Measurements from ENCODE around the gene ARSJ. TPM values are rescaled to one million over a fixed set of nuclear protein-coding genes. Genes with fewer than 3 reads are reported as not detected.

The ARSJ gene
- total RNA-seq, 1 donor from 2014 or later, result not detected

DNA sequence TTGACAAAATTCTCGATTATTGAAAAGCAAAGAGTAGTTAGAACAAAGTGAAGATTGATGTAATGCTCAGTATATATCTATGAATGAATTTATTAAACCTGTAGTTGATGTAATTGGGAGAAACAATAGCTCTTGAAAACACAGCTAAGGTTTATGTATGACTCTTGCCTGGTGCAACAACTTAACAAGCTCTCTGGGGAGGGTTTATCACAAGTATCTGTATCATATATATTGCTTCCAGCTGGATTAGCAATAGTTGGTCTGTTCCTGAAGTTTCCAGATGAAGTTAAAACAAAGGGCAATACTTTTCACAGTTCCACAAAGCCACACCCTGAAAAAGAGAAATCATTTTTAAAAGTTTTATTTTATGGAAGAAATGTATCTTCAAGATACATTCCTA lies 91.4 kb downstream of the ARSJ start:
- Mint-ChIP-seq H3K9me3 (no peaks in the 10 kb centered on the region), H3K4me3 (no peak overlapping the region), H3K27me3 (peaks cover 3% of the 10 kb centered on the region), H3K27ac (no peak overlapping the region), H3K4me1 (no peaks in the 10 kb centered on the region), H3K36me3 (ENCODE audit: low read depth) (no peaks in the 10 kb centered on the region)
- ChIA-PET POLR2A (interaction anchor here (0.6 kb wide), 1 partner anchor 14 kb away, joined by 3 read pairs; no protein-coding TSS in a partner anchor), CTCF (no interaction called here)
- TF ChIP-seq, protein P1, sequence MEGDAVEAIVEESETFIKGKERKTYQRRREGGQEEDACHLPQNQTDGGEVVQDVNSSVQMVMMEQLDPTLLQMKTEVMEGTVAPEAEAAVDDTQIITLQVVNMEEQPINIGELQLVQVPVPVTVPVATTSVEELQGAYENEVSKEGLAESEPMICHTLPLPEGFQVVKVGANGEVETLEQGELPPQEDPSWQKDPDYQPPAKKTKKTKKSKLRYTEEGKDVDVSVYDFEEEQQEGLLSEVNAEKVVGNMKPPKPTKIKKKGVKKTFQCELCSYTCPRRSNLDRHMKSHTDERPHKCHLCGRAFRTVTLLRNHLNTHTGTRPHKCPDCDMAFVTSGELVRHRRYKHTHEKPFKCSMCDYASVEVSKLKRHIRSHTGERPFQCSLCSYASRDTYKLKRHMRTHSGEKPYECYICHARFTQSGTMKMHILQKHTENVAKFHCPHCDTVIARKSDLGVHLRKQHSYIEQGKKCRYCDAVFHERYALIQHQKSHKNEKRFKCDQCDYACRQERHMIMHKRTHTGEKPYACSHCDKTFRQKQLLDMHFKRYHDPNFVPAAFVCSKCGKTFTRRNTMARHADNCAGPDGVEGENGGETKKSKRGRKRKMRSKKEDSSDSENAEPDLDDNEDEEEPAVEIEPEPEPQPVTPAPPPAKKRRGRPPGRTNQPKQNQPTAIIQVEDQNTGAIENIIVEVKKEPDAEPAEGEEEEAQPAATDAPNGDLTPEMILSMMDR (IDR thresholded peaks at IDR 0.05), result no peak
- DNase-seq (no peak), ATAC-seq (ENCODE audit: low read depth) (no peak)
- intact Hi-C loops (cut with micrococcal nuclease), result no loop called here

DNA sequence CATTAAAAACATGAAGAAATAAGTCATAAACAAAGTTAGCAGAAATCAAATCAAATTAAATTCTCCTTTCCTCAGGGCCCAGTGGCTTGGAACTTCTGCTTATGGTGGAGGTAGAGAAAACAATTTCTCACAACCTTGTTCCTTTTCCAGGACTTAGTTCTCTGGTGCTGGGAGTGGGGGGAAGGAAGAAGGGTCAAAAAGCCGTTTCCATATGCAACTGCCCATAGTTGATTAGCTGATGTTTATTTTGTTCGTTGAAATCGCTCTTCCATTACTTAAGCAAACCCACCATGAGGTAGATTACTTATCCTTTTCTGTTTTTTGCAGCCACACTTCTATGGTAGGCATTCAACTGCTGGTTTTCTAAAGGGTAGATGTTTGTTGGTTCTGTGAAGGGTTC lies 94.2 kb downstream of the ARSJ start:
- TF ChIP-seq, protein P1 (IDR thresholded peaks at IDR 0.05), result no peak
- no peaks in the 10 kb centered on the region for H3K4me1 Mint-ChIP-seq
- intact Hi-C loops (cut with micrococcal nuclease), result no loop called here
- H3K9me3 Mint-ChIP-seq, result no peaks in the 10 kb centered on the region
- ATAC-seq (ENCODE audit: low read depth) (no peak), DNase-seq (no peak)
- no peak overlapping the region for H3K4me3 Mint-ChIP-seq
- no peak overlapping the region for H3K27ac Mint-ChIP-seq
- H3K36me3 Mint-ChIP-seq (ENCODE audit: low read depth), result no peaks in the 10 kb centered on the region
- CTCF ChIA-PET, result no interaction called here
- POLR2A ChIA-PET, result no interaction called here
- peaks cover 3% of the 10 kb centered on the region for H3K27me3 Mint-ChIP-seq

DNA sequence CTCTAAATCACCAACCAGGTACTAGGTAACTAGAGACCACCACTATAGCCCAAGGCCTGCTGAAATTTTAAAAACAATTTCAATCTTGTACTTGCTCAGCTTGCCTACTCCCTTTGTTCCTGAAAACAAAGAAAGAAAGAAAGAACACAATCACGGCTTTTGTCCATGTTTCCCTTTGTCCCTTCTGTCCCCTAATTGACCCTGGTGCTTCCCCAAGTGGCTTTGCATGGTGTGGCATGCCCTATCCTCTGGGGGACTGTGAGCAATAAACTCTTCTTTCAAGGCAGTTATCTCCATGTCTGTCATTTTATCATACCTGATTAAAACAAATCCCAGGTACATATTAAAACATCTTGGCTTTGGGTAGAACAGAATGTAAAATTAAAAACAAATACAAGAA lies 94.8 kb downstream of the ARSJ start:
- Mint-ChIP-seq H3K27me3 (peaks cover 3% of the 10 kb centered on the region), H3K4me1 (no peaks in the 10 kb centered on the region), H3K36me3 (ENCODE audit: low read depth) (no peaks in the 10 kb centered on the region), H3K9me3 (no peaks in the 10 kb centered on the region), H3K27ac (no peak overlapping the region), H3K4me3 (no peak overlapping the region)
- DNase-seq (no peak), ATAC-seq (ENCODE audit: low read depth) (no peak)
- intact Hi-C loops (cut with micrococcal nuclease), result no loop called here
- POLR2A ChIA-PET, result no interaction called here
- CTCF ChIA-PET, result no interaction called here
- TF ChIP-seq, protein P1 (IDR thresholded peaks at IDR 0.05), result no peak

DNA sequence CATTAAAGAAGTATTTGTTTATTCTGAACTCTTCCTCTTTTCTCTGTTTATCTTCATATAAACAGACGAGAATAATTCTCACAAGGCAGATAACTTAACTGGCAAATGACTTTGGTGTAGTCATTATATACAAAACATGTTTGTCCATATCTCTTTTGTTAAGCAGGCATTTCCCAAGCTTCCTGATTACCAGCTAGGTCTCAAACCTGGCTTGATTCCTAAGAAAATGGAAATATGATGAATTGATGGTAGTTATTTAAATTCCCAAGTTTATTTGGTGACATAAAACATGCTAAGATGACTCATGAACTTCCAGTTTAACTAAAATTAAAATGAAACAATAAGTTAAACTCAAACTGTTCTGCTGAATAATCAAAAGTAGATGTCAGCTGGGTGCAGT lies 96.8 kb downstream of the ARSJ start:
- POLR2A ChIA-PET, result no interaction called here
- ATAC-seq (ENCODE audit: low read depth), result no peak

GRCh38 chr4:113881256-113881655 lies 98.2 kb downstream of the ARSJ start:
- ChIA-PET POLR2A (no interaction called here), CTCF (no interaction called here)
- TF ChIP-seq, protein P1 (IDR thresholded peaks at IDR 0.05), result no peak
- Mint-ChIP-seq H3K27me3 (no peaks in the 10 kb centered on the region), H3K4me1 (no peaks in the 10 kb centered on the region), H3K4me3 (no peak overlapping the region), H3K36me3 (ENCODE audit: low read depth) (no peaks in the 10 kb centered on the region), H3K9me3 (no peaks in the 10 kb centered on the region), H3K27ac (no peak overlapping the region)
- ATAC-seq (ENCODE audit: low read depth) (no peak), DNase-seq (no peak)
- intact Hi-C loops (cut with micrococcal nuclease), result no loop called here

More for the DNA sequence above, 96.8 kb downstream of the ARSJ start:
- Mint-ChIP-seq H3K27ac (no peak overlapping the region), H3K4me3 (no peak overlapping the region), H3K27me3 (no peaks in the 10 kb centered on the region), H3K36me3 (ENCODE audit: low read depth) (no peaks in the 10 kb centered on the region), H3K4me1 (no peaks in the 10 kb centered on the region), H3K9me3 (no peaks in the 10 kb centered on the region)
- DNase-seq, result no peak
- intact Hi-C loops (cut with micrococcal nuclease), result no loop called here
- TF ChIP-seq, protein P1 (IDR thresholded peaks at IDR 0.05), result no peak
- CTCF ChIA-PET, result interaction anchor here (1.0 kb wide), 1 partner anchor 16 kb away, joined by 3 read pairs; no protein-coding TSS in a partner anchor

Data from activated B cell treated with CpG ODN at 0.5 μM for 24 hours (primary cell).